HuH-7.5 (cell line): Measurements from ENCODE around the gene NSUN2.

Source experiments
- DNase-seq: peaks from one replicate; pipeline ENCODE4 v3.0.0; 2011; ENCODE audit warnings: low spot score

Gene NSUN2

GRCh38 chr5:6604341-6604740 lies 28.5 kb downstream of the NSUN2 start:
- no peak for DNase-seq

GRCh38 chr5:6603643-6604042 lies 29.2 kb downstream of the NSUN2 start:
- DNase-seq = no peak

- no peak for DNase-seq
These were observed 30.4 kb downstream of the NSUN2 start for GRCh38 chr5:6602441-6602840.

- DNase-seq = no peak
These were observed 31.0 kb downstream of the NSUN2 start for GRCh38 chr5:6601816-6602215.

GRCh38 chr5:6601271-6601670 lies 31.6 kb downstream of the NSUN2 start:
- DNase-seq = no peak

- no peak for DNase-seq
These were observed 33.1 kb downstream of the NSUN2 start for GRCh38 chr5:6599739-6600138.

GRCh38 chr5:6598351-6598900 lies 34.4 kb downstream of the NSUN2 start:
- no peak for DNase-seq

- no peak for DNase-seq
These were observed 35.3 kb downstream of the NSUN2 start for GRCh38 chr5:6597557-6597956.

- DNase-seq = no peak
These were observed 36.5 kb downstream of the NSUN2 start for GRCh38 chr5:6596388-6596787.

- no peak for DNase-seq
These were observed 37.4 kb downstream of the NSUN2 start for GRCh38 chr5:6595405-6595804.

GRCh38 chr5:6594066-6594465 lies 38.8 kb downstream of the NSUN2 start:
- DNase-seq = no peak

GRCh38 chr5:6593148-6594016 lies 39.5 kb downstream of the NSUN2 start:
- no peak for DNase-seq

GRCh38 chr5:6592601-6593000 lies 40.2 kb downstream of the NSUN2 start:
- DNase-seq = no peak

GRCh38 chr5:6591671-6592288 lies 41.1 kb downstream of the NSUN2 start:
- DNase-seq = no peak

GRCh38 chr5:6590581-6590980 lies 42.3 kb downstream of the NSUN2 start:
- no peak for DNase-seq

- no peak for DNase-seq
These were observed 45.7 kb downstream of the NSUN2 start for GRCh38 chr5:6587171-6587570.

- DNase-seq = no peak
These were observed 46.2 kb downstream of the NSUN2 start for GRCh38 chr5:6586647-6587042.

- DNase-seq = no peak
These were observed 46.8 kb downstream of the NSUN2 start for GRCh38 chr5:6585939-6586646.

GRCh38 chr5:6585168-6585567 lies 47.7 kb downstream of the NSUN2 start:
- no peak for DNase-seq

- DNase-seq = no peak
These were observed 48.1 kb downstream of the NSUN2 start for GRCh38 chr5:6584727-6585126.

GRCh38 chr5:6584101-6584645 lies 48.7 kb downstream of the NSUN2 start:
- DNase-seq = no peak
